Activated CD8-positive, alpha-beta memory T cell treated with anti-CD3 and anti-CD28 coated beads for 36 hours (primary cell): ENCODE results near the gene CHMP1A. TPM values are rescaled to one million over a fixed set of nuclear protein-coding genes. Genes with fewer than 3 reads are reported as not detected.

Experiments used
- CTCF ChIA-PET: fragments of 350-600 bp; sonication (Branson Sonifier 250); formaldehyde crosslinking; loops from one replicate; lab custom pipeline; 2021; ENCODE audit warnings: antibody characterized with exemption; lab: Charles Lee
- POLR2A ChIA-PET: fragments of 350-600 bp; sonication (Branson Sonifier 250); formaldehyde crosslinking; loops from one replicate; lab custom pipeline; 2021; ENCODE audit warnings: antibody characterized with exemption; lab: Charles Lee
- total RNA-seq, 2 experiments: library from RNA; stranded (reverse); gene quantifications; one replicate each; pipeline ENCODE4 v1.2.3, GENCODE V29; 2021

The CHMP1A gene
- 10 to 100 TPM; 80.5 to 80.8 TPM for total RNA-seq

- ChIA-PET POLR2A (no interaction called here), CTCF (interaction anchor here (0.5 to 1.7 kb wide), 3 partner anchors 16 to 301 kb away, joined by 4 to 8 read pairs (median 6); no protein-coding TSS in a partner anchor)
Observed at GRCh38 chr16:89657442-89658220, at the start of gene CHMP1A, which contains the start of gene SPATA33. CHMP1A (minus strand) TSS chr16:89657708; CDS start chr16:89657588, 120 bp downstream. SPATA33 (plus strand) TSS chr16:89657836; CDS start chr16:89657912, 76 bp downstream.

GRCh38 chr16:89706518-89707260, 49.2 kb upstream of the CHMP1A start:
- POLR2A ChIA-PET = interaction anchor here (0.7 kb wide), 1 partner anchor 167 kb away, joined by 3 read pairs; the partner anchor contains the start of gene TCF25
- CTCF ChIA-PET = interaction anchor here (0.5 to 4.7 kb wide), 13 partner anchors 10 to 271 kb away, joined by 3 to 31 read pairs (median 5); partner anchors contain the start of gene VPS9D1

- ChIA-PET CTCF (interaction anchor here (1.0 to 4.7 kb wide), 8 partner anchors 58 to 205 kb away, joined by 3 to 31 read pairs (median 4); no protein-coding TSS in a partner anchor), POLR2A (no interaction called here)
Observed at GRCh38 chr16:89705006-89705405, 47.5 kb upstream of the CHMP1A start.

GRCh38 chr16:89704281-89704680, 46.8 kb upstream of the CHMP1A start:
- CTCF ChIA-PET = interaction anchor here (4.7 kb wide), 1 partner anchor 157 kb away, joined by 31 read pairs; no protein-coding TSS in a partner anchor
- POLR2A ChIA-PET = no interaction called here

- CTCF ChIA-PET = interaction anchor here (0.8 to 4.4 kb wide), 10 partner anchors 11 to 217 kb away, joined by 3 to 47 read pairs (median 8); partner anchors contain the start of genes CDK10, MC1R and TCF25
- POLR2A ChIA-PET = interaction anchor here (1.0 to 1.8 kb wide), 2 partner anchors 128 to 172 kb away, joined by 3 to 8 read pairs; partner anchors contain the start of gene TCF25
Observed at GRCh38 chr16:89701425-89702406, 44.2 kb upstream of the CHMP1A start, which contains the start of gene SPATA2L. SPATA2L (minus strand) TSS chr16:89701705; CDS start chr16:89701232, 473 bp downstream.

GRCh38 chr16:89700649-89701424, 43.3 kb upstream of the CHMP1A start:
- ChIA-PET POLR2A (interaction anchor here (1.0 to 1.8 kb wide), 3 partner anchors 14 to 173 kb away, joined by 3 to 8 read pairs (median 5); partner anchors contain the start of genes CDK10 and TCF25), CTCF (interaction anchor here (0.7 to 4.4 kb wide), 23 partner anchors 9 to 218 kb away, joined by 3 to 47 read pairs (median 4); partner anchors contain the start of genes CDK10, CPNE7, FANCA and MC1R)

DNA sequence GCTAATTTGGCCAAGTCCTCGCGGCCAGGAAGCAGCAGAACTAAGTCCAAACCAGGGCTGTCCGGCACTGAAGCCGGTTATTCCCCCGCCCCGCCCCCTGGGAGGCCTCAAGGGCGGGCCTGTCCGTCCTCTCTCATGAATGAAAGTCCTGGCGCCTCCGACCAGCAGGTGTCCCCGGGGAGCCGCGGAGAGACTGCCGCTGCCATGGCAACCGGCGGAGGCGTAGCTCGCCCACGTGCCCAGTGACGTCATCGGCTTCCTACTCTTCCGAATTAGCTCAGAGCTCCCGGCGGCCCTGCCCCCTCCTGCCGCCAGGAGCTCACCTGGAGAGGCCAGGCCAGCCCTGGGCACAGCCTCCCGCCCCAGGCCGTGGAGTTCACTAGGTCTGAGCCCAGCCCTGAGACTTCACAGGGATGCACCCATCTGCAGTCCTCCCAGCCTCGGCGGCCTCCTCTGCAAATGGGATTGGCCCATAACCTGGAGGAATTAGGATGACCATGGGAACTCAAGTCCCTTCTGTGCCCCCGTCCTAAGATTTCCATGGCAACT, 42.7 kb upstream of the CHMP1A start:
- POLR2A ChIA-PET = interaction anchor here (1.0 to 1.8 kb wide), 3 partner anchors 14 to 173 kb away, joined by 3 to 8 read pairs (median 5); partner anchors contain the start of genes CDK10 and TCF25

GRCh38 chr16:89699629-89700099, 42.2 kb upstream of the CHMP1A start:
- ChIA-PET POLR2A (interaction anchor here (0.6 to 1.8 kb wide), 3 partner anchors 25 to 179 kb away, joined by 3 to 8 read pairs (median 7); partner anchors contain the start of gene TCF25), CTCF (interaction anchor here (0.6 to 4.4 kb wide), 19 partner anchors 10 to 228 kb away, joined by 3 to 47 read pairs (median 5); partner anchors contain the start of genes CDK10, CPNE7, MC1R and TCF25)

More for the DNA sequence above, 42.7 kb upstream of the CHMP1A start:
- CTCF ChIA-PET = interaction anchor here (0.6 to 4.4 kb wide), 23 partner anchors 9 to 229 kb away, joined by 3 to 47 read pairs (median 4); partner anchors contain the start of genes CDK10, CPNE7, FANCA and MC1R

DNA sequence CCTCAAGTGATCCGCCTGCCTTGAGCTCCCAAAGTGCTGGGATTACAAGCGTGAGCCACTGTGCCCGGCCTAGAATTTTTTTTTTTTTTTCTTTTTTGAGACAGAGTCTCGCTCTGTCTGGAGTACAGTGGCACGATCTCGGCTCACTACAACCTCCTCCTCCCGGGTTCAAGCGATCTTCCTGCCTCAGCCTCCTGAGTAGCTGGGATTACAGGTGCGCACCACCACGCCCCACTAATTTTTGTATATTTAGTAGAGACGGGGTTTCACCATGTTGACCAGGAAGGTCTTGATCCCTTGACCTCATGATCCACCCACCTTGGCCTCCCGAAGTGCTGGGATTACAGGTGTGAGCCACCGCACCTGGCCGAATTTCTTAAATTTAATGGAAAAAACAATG, 41.2 kb upstream of the CHMP1A start:
- POLR2A ChIA-PET = interaction anchor here (0.6 to 1.6 kb wide), 3 partner anchors 21 to 180 kb away, joined by 3 to 7 read pairs (median 4); no protein-coding TSS in a partner anchor
- CTCF ChIA-PET = interaction anchor here (1.2 to 4.4 kb wide), 3 partner anchors 11 to 163 kb away, joined by 4 to 47 read pairs (median 30); partner anchors contain the start of gene CDK10

- POLR2A ChIA-PET = interaction anchor here (0.5 to 0.9 kb wide), 3 partner anchors 11 to 865 kb away, joined by 3 to 4 read pairs (median 3); partner anchors contain the start of gene CDK10
Observed at GRCh38 chr16:89697616-89698331, 40.3 kb upstream of the CHMP1A start.

DNA sequence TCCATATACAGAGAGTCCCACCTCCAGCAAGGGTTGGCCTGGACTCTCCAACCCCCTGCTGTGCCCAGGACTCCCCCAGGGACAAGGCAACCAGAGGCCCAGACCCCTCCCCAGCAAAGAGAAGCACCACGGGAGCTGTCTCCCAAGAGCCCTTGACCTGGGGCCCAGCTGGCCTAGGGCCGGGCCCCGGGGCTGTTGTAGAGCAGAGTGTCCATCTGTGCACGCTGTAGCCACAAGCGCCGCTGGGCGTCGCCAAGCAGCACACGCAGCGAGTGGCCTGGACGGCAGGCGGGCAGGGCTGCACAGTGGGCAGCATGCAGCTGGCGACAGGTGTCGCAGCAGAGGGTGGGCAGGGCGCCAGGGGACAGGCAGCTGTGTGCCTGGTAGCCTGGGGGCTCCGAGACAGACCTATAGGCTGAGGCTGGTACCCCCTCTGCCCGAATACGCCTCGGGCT, 39.7 kb upstream of the CHMP1A start:
- POLR2A ChIA-PET = interaction anchor here (0.9 kb wide), 1 partner anchor 10 kb away, joined by 3 read pairs; the partner anchor contains the start of gene CDK10
- CTCF ChIA-PET = interaction anchor here (0.9 to 1.3 kb wide), 2 partner anchors 10 to 164 kb away, joined by 3 to 4 read pairs; partner anchors contain the start of gene CDK10

More at GRCh38 chr16:89697616-89698331, 40.3 kb upstream of the CHMP1A start:
- CTCF ChIA-PET = interaction anchor here (0.9 to 4.4 kb wide), 3 partner anchors 10 to 164 kb away, joined by 3 to 47 read pairs (median 30); partner anchors contain the start of gene CDK10

DNA sequence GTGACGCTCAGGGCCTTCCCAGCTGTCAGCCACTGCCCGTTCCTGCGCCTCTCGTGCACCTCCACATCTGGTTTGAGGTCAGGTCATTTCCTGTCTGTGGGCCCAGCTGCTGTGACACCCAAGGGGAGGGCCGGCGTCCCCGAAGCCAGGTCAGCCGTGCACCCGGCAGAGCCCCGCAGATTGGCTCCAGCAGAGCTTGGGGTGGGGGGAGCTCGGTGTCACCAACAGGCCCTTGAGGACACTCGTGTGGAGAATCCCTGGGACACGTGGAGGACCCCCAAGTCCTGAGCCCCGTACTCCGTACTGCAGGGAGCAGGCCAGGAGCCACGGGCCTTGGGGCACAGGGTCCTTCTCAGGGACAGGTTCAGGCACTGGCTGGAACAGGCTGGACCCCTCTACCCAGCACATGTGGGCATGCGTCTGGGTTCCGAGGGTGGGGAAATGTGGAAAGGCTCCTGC, 39.2 kb upstream of the CHMP1A start:
- POLR2A ChIA-PET = interaction anchor here (0.9 kb wide), 1 partner anchor 10 kb away, joined by 3 read pairs; the partner anchor contains the start of gene CDK10
- CTCF ChIA-PET = interaction anchor here (1.3 kb wide), 1 partner anchor 10 kb away, joined by 4 read pairs; the partner anchor contains the start of gene CDK10

DNA sequence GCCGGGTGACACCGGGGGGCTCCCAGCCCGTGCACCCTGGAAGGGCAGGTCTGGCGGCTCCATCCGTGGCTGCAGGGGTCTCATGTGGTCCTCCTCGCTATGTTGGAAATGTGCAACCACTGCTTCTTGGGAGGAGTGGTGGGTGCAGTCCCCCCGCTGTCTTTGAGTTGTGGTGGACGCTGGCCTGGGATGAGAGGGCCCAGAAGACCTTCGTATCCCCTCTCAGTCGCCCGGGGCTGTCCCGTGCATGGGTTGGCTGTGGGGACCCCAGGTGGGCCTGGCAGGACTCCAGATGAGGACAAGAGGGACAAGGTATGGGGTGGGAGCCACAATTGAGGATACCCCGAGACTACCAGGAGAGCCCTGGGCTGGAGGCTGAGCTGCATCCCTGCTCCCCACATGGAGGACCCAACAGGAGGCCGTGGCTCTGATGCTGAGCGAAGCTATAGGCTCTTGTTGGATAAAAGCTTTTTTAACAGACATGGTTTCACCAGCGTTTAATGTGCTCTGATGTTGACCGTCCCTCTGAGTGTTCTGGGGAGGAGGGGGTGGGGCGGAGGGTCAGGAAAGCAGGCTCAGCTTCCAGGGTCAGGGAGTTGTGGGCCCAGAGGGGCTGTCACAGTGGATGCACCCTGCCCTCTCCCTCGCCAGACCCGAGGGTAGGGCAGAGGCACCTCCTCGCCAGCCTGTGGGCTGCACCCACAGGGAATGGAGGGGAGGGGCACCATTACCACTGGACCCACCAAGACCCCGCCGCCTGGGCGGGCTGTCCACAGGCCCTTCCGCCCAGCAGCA, 38.6 kb upstream of the CHMP1A start:
- POLR2A ChIA-PET = no interaction called here
- CTCF ChIA-PET = interaction anchor here (1.3 kb wide), 1 partner anchor 9 kb away, joined by 4 read pairs; the partner anchor contains the start of gene CDK10
